GM13976 (cell line): ENCODE data around the gene SLC25A33.
"Not testable (repeated sequence)": the region's sequence is repeated elsewhere in the genome, so short reads cannot be mapped to it uniquely, and the experiment has no call there.

Source experiments
- DNase-seq: peaks from one replicate; pipeline ENCODE4 v3.0.0; 2012; ENCODE audit warnings: low spot score
- in situ Hi-C: fragments of 300-500 bp; cut with MboI; formaldehyde crosslinking; loops from one replicate; pipeline ENCODE4 v1.12.0; 2022; ENCODE audit warnings: low sequenced_read_pairs, mixed read lengths, inconsistent platforms; ENCODE audit not compliant: unreplicated experiment
- TF ChIP-seq, protein P1 (sequence below): IDR thresholded peaks from 2 replicates; pipeline ENCODE4 v1.5.1; 2012; ENCODE audit warnings: borderline replicate concordance, mild to moderate bottlenecking; ENCODE audit not compliant: insufficient read depth; ENCODE audit errors: extremely low read depth, missing control alignments, control extremely low read depth

Gene SLC25A33

DNA sequence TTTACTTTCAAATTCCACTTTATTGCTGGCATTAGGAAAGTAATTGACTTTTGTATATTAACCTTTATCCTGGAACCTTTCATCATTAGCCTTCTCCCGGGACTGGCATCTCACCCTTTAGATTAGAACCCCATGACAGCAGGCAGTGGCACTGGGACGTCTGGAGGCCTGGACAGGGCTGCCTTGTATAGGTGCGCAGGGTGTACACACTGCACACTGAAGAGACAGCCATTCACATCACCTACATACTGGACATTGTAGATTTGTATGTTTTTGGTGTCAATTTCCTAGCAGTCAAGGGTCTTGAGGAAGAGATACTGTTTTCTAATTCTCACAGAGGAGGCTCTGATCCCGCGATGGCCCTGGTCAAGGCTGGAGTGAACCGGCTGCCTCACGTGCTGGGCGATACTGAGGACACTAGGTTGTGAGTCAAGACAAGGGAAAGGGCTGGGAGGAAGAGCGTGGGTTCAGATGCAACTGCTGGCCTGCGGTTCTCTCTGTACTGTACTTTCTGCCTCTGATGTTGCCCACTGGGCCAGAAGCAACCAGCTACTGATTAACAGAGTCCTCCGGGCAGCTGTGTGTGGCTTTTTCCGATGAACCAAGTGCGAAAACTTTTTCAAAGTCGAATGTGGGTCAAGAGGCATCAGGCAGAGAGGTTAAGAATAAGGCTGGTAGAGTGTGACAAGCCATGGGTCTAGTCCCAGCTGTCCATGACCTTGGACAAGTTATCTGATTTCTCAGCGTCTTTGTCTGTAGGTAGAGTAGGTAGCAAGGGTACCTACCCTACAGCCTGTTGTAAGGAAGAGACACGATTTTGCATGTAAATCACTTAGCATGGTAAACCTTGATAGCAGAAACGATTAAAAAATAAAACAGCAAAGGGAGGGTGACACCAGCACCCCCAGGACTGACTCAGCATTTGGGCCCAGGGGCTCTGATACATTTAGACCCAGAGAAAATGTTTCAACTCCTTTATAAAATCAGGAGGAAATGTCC, 38.2 kb upstream of the SLC25A33 start:
- no peak for DNase-seq
- TF ChIP-seq, protein P1, sequence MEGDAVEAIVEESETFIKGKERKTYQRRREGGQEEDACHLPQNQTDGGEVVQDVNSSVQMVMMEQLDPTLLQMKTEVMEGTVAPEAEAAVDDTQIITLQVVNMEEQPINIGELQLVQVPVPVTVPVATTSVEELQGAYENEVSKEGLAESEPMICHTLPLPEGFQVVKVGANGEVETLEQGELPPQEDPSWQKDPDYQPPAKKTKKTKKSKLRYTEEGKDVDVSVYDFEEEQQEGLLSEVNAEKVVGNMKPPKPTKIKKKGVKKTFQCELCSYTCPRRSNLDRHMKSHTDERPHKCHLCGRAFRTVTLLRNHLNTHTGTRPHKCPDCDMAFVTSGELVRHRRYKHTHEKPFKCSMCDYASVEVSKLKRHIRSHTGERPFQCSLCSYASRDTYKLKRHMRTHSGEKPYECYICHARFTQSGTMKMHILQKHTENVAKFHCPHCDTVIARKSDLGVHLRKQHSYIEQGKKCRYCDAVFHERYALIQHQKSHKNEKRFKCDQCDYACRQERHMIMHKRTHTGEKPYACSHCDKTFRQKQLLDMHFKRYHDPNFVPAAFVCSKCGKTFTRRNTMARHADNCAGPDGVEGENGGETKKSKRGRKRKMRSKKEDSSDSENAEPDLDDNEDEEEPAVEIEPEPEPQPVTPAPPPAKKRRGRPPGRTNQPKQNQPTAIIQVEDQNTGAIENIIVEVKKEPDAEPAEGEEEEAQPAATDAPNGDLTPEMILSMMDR, result no peak
- in situ Hi-C loops, result loop anchor here (10.0 kb wide), 1 partner anchor 74 kb away; no protein-coding TSS in a partner anchor

DNA sequence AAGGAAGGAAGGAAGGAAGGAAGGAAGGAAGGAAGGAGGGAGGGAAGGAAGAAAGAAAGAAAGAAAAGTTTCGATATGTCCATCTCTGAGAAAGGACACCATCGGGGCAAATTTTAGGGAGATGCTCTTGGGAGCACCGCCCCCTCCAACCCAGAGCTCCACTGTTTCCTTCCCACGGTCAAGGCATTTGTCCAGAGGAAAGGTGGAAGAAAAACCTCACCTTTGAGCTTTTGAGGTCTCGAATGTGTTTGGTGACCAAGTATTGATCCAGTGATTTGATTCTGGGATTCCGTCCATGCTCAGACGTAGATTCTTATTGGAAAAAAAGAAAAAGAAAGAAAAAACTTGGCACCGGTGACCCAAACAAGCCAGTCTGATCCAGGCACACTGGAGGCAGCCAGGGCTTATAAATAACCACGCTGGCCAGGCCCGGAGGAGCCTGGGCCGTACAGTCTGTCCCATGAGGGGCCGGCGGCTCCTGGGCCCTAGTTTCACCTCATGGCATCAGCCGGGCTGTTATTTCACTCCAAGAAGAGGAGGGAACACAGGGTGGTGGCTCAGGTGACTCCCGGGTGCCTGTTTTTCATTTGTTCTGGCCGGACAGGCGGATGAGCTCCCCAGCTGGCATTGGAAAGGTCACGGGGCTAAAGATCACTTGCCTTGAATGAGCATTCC, 36.1 kb upstream of the SLC25A33 start:
- no peak for DNase-seq
- in situ Hi-C loops, result loop anchor here (10.0 kb wide), 1 partner anchor 72 kb away; no protein-coding TSS in a partner anchor
- TF ChIP-seq, protein P1, result no peak

DNA sequence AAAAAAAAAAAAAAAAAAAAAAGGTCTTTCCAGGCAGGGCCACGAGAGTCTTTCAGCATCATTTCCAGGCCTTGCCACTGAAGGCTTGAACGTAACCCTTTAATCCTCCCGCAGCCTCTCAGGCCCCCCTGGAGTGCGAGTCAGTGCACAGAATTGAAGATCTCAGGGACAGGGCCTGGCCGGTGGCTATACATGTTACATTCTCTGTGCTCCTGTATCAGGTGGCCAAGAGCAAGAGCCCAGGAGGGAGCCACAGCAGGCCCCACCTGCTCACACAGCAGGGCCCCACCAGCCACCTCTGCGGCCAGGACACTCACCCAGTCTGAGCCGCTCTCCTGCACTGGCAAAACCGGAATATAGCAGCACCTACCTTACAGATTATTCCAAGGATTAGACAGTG, 34.1 kb upstream of the SLC25A33 start:
- no peak for DNase-seq
- in situ Hi-C loops, result loop anchor here (10.0 kb wide), 1 partner anchor 70 kb away; no protein-coding TSS in a partner anchor
- TF ChIP-seq, protein P1, result no peak

DNA sequence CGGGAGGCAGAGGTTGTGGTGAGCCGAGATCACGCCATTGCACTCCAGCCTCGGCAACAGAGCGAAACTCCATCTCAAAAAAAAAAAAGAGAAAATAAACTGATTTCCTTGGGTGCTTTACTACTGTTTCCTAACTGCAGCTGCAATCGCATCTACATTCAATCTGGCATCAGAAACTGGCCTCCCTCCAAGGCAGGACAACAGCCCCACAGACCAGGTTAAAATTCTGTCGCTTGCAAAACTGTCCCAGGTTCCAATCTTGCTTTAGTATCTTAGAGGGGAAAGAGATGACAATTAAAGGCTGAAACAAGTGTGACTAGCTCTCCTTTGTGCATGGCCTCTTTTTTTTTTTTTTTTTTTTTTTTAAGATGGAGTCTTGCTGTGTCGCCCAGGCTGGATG, 32.4 kb upstream of the SLC25A33 start:
- in situ Hi-C loops, result loop anchor here (10.0 kb wide), 1 partner anchor 68 kb away; no protein-coding TSS in a partner anchor
- TF ChIP-seq, protein P1, result no peak
- no peak for DNase-seq

DNA sequence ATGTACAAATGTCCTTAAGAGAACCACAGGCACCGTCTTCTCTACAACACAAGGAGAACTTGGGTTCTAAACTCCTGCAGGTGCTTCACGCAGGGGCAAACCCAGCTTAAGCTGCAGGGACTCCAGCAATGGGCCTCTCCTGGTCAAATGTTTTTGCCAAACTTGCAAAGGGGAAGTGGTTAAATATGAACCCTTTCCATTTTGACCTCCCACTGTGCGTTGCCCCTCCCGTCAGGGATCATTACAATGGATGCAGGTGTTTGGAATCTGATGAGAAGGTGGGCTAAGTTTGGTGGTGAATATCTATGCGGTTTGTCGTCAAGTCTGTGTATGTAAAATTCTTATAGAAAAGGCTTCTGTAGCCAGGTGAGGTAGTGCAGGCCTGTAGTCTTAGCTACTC, 29.1 kb upstream of the SLC25A33 start:
- TF ChIP-seq, protein P1, result no peak
- no peak for DNase-seq
- in situ Hi-C loops, result no loop called here

DNA sequence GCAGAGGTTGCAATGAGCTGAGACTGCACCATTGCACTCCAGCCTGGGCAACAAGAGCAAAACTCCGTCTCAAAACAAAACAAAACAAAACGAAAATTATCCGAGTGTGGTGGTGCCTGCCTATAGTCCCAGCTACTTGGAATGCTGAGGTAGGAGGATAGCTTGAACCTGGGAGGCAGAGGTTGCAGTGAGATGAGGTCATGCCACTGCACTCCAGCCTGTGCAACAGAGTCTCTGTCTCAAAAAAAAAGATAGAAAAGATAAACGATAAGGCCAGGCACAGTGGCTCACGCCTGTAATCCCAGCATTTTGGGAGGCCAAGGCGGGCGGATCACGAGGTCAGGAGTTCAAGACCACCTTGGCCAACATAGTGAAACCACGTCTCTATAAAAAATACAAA, 23.7 kb upstream of the SLC25A33 start:
- DNase-seq, in situ Hi-C loops: not testable (repeated sequence)

DNA sequence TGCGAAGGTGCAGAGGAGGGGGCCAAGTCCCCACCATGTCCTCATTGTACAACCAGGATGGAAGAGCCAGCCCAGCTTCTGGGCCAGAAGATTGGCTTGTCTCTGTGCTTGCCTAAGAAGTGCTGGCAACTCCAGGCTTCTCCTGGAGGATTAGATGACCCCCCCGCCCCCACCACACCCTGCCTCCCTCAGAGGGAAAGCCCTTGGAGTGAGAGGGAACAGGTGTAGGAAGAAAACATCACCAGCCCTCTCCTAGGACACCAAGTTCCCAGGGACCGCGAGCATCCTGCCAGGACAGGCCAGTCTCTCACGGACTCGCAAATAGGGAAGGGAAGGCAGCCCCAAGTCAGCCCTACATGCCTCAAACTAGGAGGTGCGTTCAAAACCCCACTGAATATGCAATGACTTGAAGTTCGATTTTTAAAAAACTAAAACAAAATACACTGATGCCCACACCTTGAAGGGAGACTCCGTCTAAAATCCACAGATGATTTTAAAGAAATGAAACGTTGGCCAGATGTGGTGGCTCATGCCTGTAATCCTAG, 20.7 kb upstream of the SLC25A33 start:
- DNase-seq, result no peak
- in situ Hi-C loops, result no loop called here
- TF ChIP-seq, protein P1, result no peak
